Prostate gland (tissue), 2 donors: ENCODE results near the gene RXYLT1.
A peak's percentile ranks its signal among the peaks of the same experiment; 100 is the strongest.

Experiments used
- CTCF ChIP-seq, 4 experiments: fragments of 200-600 bp in 2 of 4; fragments of 450-650 bp in 2 of 4; sonication (generic) in 2 of 4; IDR thresholded peaks; 1 replicate in 3 of 4; 2 replicates in 1 of 4; pipeline ENCODE4 v1.5.1; 2016 to 2019; ENCODE audit warnings: antibody characterized with exemption in 4 of 4, mild to moderate bottlenecking in 2 of 4, moderate library complexity in 2 of 4
- POLR2A ChIP-seq: fragments of 450-650 bp; IDR thresholded peaks from one replicate; pipeline ENCODE4 v1.6.1; 2016; ENCODE audit warnings: antibody characterized with exemption, mild to moderate bottlenecking
- POLR2AphosphoS5 ChIP-seq: sonication (generic); formaldehyde crosslinking; IDR thresholded peaks from one replicate; pipeline ENCODE4 v1.6.1; 2017; ENCODE audit warnings: antibody characterized with exemption

GRCh38 chr12:63805704-63806672 is 26.3 kb downstream of the RXYLT1 start:
- TF ChIP-seq CTCF (IDR thresholded peaks at IDR 0.05) (no peak), POLR2A (no peak), POLR2AphosphoS5 (peak; percentile 84)
